Measurements from ENCODE around the gene OR51E1.

DNA sequence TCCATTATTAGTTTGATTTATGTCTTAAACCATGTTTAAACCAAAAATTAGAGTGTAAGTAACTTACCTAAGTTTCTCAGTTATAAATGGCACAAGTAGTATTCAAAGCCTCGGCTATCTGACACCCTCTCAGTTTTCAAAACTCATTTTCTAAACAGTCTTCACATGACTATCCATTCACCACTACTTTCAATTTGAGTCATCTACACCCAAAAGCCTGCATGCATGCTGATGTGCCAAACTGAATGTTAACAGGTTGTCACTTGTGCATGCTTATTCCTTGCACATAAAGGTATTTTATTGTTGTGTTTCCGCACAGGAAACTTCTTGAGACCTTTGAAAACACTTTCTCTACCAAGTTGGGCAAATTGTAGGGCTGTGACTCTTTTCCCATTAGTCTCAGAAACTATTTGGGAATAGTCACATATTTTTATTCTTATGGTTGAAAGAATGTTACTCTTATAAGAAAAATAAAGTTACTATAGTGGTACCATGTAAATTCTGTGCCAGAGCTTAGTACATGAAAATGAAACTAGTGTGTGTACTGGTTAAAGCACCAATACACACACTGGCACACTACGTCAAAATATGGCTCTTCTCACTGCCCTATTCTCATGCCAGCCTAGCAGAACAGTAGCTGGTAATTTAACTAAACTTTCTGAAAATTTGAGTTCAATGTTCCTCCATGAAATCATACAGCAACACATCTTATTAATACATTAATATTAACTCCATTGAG lies 56.1 kb downstream of the OR51E1 start:
- no peak for TF ChIP-seq POLR2A (IDR thresholded peaks at IDR 0.05; ENCODE audit: low read depth)
- TF ChIP-seq, protein P1, sequence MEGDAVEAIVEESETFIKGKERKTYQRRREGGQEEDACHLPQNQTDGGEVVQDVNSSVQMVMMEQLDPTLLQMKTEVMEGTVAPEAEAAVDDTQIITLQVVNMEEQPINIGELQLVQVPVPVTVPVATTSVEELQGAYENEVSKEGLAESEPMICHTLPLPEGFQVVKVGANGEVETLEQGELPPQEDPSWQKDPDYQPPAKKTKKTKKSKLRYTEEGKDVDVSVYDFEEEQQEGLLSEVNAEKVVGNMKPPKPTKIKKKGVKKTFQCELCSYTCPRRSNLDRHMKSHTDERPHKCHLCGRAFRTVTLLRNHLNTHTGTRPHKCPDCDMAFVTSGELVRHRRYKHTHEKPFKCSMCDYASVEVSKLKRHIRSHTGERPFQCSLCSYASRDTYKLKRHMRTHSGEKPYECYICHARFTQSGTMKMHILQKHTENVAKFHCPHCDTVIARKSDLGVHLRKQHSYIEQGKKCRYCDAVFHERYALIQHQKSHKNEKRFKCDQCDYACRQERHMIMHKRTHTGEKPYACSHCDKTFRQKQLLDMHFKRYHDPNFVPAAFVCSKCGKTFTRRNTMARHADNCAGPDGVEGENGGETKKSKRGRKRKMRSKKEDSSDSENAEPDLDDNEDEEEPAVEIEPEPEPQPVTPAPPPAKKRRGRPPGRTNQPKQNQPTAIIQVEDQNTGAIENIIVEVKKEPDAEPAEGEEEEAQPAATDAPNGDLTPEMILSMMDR (IDR thresholded peaks at IDR 0.05): no peak
- no peak for TF ChIP-seq POLR2AphosphoS5 (IDR thresholded peaks at IDR 0.05)
- no peak for TF ChIP-seq EP300 (IDR thresholded peaks at IDR 0.05)
